SK-N-SH treated with all-trans-retinoic acid at 6 μM for 48 hours (cell line): Measurements from ENCODE around the gene RAP2B.

Source experiments
- ATAC-seq: fragments of 200-7000 bp; cut with Tn5 transposase; 3 replicates; pipeline ENCODE4 v1.9.1; 2020; ENCODE audit warnings: mild to moderate bottlenecking, moderate library complexity
- BACH2 ChIP-seq: fragments of 250-450 bp; sonication (Bioruptor Pico); IDR thresholded peaks from 2 replicates; pipeline ENCODE4 v1.9.0; 2021; ENCODE audit warnings: mild to moderate bottlenecking, borderline replicate concordance
- CSDC2 ChIP-seq: fragments of 250-450 bp; sonication (Bioruptor Pico); IDR thresholded peaks from 2 replicates; pipeline ENCODE4 v1.5.0; 2020; ENCODE audit warnings: mild to moderate bottlenecking, moderate library complexity
- ESRRG ChIP-seq: fragments of 250-450 bp; sonication (Bioruptor Pico); IDR thresholded peaks from 2 replicates; pipeline ENCODE4 v1.6.1; 2021; ENCODE audit warnings: mild to moderate bottlenecking
- GLIS3 ChIP-seq: fragments of 250-450 bp; sonication (Bioruptor Pico); IDR thresholded peaks from 2 replicates; pipeline ENCODE4 v1.5.0; 2020; ENCODE audit warnings: mild to moderate bottlenecking, moderate library complexity
- ISL1 ChIP-seq: fragments of 250-450 bp; sonication (Bioruptor Pico); IDR thresholded peaks from 2 replicates; pipeline ENCODE4 v2.1.2; 2022; ENCODE audit warnings: mild to moderate bottlenecking, moderate library complexity
- POU6F1 ChIP-seq: fragments of 250-450 bp; sonication (Bioruptor Pico); IDR thresholded peaks from 2 replicates; pipeline ENCODE4 v1.8.0; 2021; ENCODE audit warnings: low read depth, mild to moderate bottlenecking, moderate library complexity, borderline replicate concordance
- PPARA ChIP-seq: fragments of 250-450 bp; sonication (Bioruptor Pico); IDR thresholded peaks from 2 replicates; pipeline ENCODE4 v1.5.0; 2020; ENCODE audit warnings: mild to moderate bottlenecking, borderline replicate concordance
- SNAI2 ChIP-seq: fragments of 250-450 bp; sonication (Bioruptor Pico); IDR thresholded peaks from 2 replicates; pipeline ENCODE4 v1.5.0; 2020; ENCODE audit warnings: mild to moderate bottlenecking, moderate library complexity
- TOX ChIP-seq: fragments of 250-450 bp; sonication (Bioruptor Pico); IDR thresholded peaks from 2 replicates; pipeline ENCODE4 v1.8.0; 2021; ENCODE audit warnings: mild to moderate bottlenecking, moderate library complexity, borderline replicate concordance
- ZC3H10 ChIP-seq: fragments of 250-450 bp; sonication (Bioruptor Pico); IDR thresholded peaks from 2 replicates; pipeline ENCODE4 v1.5.1; 2021; ENCODE audit warnings: mild to moderate bottlenecking, moderate library complexity
- ZNF8 ChIP-seq: fragments of 450-650 bp; formaldehyde crosslinking; IDR thresholded peaks from 2 replicates; pipeline ENCODE4 v1.5.0; 2020; ENCODE audit warnings: mild to moderate bottlenecking, moderate library complexity

The RAP2B gene

GRCh38 chr3:153216928-153217327 lies 54.9 kb downstream of the RAP2B start:
- no peak for ATAC-seq

GRCh38 chr3:153219146-153219545 lies 57.1 kb downstream of the RAP2B start:
- ATAC-seq: no peak
- TF ChIP-seq PPARA (CRISPR knock-in tag) (no peak), BACH2 (CRISPR knock-in tag) (no peak), TOX (CRISPR knock-in tag) (no peak), GLIS3 (CRISPR knock-in tag) (no peak), ESRRG (CRISPR knock-in tag) (no peak), ZNF8 (CRISPR knock-in tag) (no peak)

More at GRCh38 chr3:153216928-153217327, 54.9 kb downstream of the RAP2B start:
- TF ChIP-seq ISL1: no peak
- no peak for TF ChIP-seq ZC3H10 (CRISPR knock-in tag)
- TF ChIP-seq POU6F1: no peak
- no peak for TF ChIP-seq SNAI2
- no peak for TF ChIP-seq CSDC2 (CRISPR knock-in tag)
